Body of pancreas (tissue), 4 donors: ENCODE measurements around the gene KDM4B.
A peak's percentile ranks its signal among the peaks of the same experiment; 100 is the strongest.

Experiments used
- CTCF ChIP-seq, 7 experiments: fragments of 450-650 bp in 4 of 7; fragments of 200-600 bp in 3 of 7; sonication (generic) in 3 of 7; IDR thresholded peaks; one replicate each; pipeline ENCODE4 v1.5.1; 2016 to 2019; ENCODE audit warnings: antibody characterized with exemption in 7 of 7
- POLR2A ChIP-seq, 3 donors: fragments of 450-650 bp; IDR thresholded peaks; one replicate each; pipeline ENCODE4 v1.6.1; 2016; ENCODE audit warnings: antibody characterized with exemption in 3 of 3, mild to moderate bottlenecking in 2 of 3

GRCh38 chr19:5137571-5138124 is 168.7 kb downstream of the KDM4B start:
- TF ChIP-seq CTCF (IDR thresholded peaks at IDR 0.05) (peak in 6 of 7 experiments; percentile 13 to 44 (median 34)), POLR2A (IDR thresholded peaks at IDR 0.05) (no peak)
